Midbrain (tissue), 1 donor: Measurements from ENCODE around the gene TCL1A.
"Not testable (repeated sequence)": the region's sequence is repeated elsewhere in the genome, so short reads cannot be mapped to it uniquely, and the experiment has no call there.

Experiments used
- DNase-seq: peaks from one replicate; lab custom pipeline; 2025; lab: John Stamatoyannopoulos, UW

TCL1A gene

GRCh38 chr14:95677179-95677835 lies 36.6 kb downstream of the TCL1A start:
- DNase-seq = no peak

DNA sequence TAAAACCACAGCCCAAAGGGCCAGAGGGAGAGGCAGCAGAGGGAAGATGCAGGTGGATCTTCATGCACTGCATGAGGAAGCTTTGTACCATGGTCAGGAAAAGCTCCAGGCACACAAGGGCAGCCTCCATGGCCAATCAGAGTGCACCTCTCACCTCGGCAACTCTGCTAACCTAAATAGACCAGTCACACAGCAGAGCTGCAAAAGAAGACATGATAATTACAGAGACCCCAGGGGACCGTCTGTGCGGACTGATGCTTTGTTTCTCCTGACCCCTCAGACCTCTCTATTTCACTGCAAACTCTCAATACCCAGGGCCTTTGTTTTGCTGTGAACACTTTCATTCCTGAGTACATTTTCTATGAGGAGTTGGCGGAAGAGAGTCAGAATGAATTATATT lies 38.4 kb downstream of the TCL1A start:
- no peak for DNase-seq

DNA sequence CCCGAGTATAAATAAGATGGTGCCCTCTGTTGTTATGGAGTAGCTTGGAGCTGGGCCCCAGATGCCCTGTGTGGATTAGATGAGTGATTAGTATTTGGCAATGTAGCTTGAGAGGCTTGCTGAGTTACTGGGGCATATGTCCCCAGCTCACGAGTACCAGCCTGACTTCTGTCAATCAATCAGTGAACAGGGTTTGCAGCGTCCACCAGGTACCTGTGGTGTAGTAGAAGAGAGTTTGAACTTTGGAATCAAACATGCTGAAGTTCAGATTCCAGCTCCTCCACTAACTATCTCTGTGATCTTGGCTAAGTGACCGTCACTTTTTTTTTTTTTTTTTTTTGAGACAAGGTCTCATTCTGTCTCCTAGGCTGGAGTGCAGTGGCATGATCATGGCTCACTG lies 39.3 kb downstream of the TCL1A start:
- DNase-seq = no peak

DNA sequence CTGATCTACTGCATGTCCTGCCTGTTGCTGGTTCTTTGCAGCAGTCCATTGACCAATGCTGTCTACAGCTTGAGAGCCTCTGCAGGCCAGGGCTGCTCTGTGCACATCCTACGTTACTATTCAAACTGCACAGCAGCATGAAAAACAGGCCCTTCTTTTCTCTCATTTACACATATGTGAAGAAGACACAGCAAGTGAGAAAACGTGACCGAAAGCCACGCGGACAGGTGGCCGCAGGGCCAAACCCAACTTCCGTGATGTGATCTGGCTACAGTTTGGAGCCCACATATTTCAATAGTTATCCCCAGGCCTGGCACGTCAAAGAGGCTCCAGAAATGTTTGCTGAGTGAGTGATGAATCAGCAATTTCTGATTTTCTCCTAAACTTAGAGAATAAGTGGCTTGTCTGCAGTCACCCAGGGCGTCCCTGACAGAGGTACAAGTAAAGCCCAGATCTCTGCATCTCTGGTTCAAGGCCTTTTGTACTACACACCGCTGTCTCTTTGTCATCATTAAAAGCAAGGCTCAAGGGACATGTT lies 45.6 kb downstream of the TCL1A start:
- no peak for DNase-seq

- DNase-seq = no peak
Observed at GRCh38 chr14:95667249-95667693, 46.7 kb downstream of the TCL1A start.

DNA sequence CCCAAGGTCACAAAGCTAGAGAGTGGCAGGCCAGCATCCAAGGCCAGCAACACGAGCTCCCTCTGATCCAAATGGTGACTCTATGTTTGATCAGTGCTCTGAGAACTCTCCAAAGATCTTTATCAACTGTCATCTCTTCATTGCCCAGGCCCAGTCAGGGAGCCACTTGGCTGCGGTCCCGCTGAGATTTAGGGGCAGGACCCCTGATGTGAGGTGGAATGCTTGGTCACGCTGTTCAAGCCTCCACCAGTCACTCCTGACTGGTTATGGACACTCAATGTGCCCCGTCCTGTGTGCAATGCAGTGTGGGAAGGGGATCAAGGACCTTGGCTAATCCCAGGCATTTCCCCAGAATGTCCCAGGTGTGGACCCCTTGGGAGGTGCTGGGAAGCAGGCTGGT lies 47.5 kb downstream of the TCL1A start:
- no peak for DNase-seq

DNA sequence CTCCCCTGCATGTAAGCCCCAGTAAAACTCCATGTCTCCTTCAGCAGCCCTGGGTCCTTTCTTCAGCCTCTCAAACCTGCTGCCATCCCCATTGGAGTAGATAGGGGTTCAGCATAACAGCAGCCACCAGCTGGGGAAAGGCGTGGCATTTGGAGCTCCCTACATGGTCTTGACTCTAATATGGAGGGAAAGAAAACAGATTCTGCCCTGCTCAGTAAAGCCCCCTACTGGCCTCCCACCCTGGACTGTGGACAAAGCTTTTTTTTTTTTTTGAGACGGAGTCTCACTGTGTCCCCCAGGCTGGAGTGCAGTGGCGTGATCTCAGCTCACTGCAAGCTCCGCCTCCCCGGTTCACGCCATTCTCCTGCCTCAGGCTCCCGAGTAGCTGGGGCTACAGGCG lies 48.4 kb downstream of the TCL1A start:
- DNase-seq = not testable (repeated sequence)

DNA sequence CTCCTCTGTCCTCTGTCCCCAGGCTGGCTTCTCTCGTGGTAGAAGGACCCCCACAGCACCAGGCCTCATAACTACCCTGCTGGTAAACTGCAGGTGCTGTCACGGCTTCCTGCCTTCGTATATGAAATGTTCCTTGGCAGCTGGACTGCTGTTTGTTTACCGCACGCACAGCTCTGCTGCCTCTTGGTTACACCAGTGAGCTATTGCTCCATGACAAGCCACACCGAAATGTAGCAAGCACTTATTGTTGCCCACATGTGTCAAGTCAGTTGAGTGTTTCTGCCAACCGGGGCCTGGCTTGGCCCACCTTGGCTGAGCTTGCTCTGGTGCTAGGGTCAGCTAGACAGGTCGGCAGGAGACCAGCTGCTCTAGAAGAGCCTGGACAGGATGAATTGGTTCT lies 49.4 kb downstream of the TCL1A start:
- DNase-seq = no peak

GRCh38 chr14:95664066-95664465 lies 49.9 kb downstream of the TCL1A start:
- no peak for DNase-seq

GRCh38 chr14:95663226-95663797 lies 50.6 kb downstream of the TCL1A start:
- DNase-seq = no peak

- no peak for DNase-seq
Observed at GRCh38 chr14:95662376-95663186, 51.3 kb downstream of the TCL1A start.

DNA sequence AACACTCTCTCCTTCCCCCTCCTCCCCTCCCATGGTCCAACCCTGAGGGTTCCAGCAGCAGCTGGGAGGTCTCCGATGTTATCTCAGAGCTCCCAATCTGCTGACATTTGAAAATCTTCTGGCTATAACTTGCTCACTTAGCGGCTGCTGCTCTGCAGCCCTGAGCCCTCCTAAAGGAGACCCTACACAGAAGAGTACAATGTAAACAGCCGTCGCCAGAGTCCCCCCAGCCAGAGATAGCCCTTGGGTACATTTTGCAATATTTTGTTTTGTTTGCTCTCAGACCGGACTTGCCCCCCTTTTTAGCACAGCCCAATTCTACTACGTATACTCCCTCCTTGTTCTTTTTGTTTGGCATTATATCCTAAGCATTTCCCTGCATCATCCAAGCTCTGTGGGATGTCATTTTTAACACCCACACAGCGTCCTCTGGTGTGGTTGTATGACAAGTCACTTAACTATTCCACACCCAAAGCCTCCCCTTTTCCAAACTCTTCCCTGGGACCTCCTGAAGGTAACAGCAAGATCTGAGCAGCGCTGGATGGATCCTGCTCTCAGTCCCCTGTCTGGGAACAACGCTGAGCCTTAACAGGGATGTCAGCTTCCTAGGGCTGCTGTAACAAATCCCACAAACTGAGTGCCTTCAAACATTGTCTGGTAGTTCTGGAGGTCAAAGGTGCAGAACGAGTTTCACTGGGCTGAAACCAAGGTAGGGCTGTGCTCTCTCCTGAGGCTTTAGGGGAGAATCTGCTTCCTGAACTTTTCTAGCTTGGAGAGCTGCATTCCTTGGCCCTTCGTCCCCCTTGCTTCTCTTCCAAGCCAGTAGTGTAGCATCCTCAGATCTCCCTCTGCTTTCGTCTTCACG lies 53.0 kb downstream of the TCL1A start:
- DNase-seq = no peak

- DNase-seq = no peak
Observed at GRCh38 chr14:95659990-95660385, 53.9 kb downstream of the TCL1A start.
